K562 (cell line): Measurements from ENCODE around the gene MAPKAPK2. TPM values are rescaled to one million over a fixed set of nuclear protein-coding genes. Genes with fewer than 3 reads are reported as not detected.

ENCODE experiments used
- E2F1 ChIP-seq: sonication (generic); formaldehyde crosslinking; IDR thresholded peaks from 2 replicates; pipeline ENCODE4 v1.8.1; 2023; ENCODE audit warnings: mild to moderate bottlenecking, missing genetic modification reagents, moderate library complexity
- ELF1 ChIP-seq: fragments of 200-800 bp; sonication (Bioruptor generic); IDR thresholded peaks from 2 replicates; pipeline ENCODE4 v1.6.1; 2016; ENCODE audit warnings: missing genetic modification characterization, missing compliant biosample characterization
- HDAC2 ChIP-seq: fragments of 450-650 bp; IDR thresholded peaks from 2 replicates; pipeline ENCODE4 v1.6.1; 2016; ENCODE audit warnings: mild to moderate bottlenecking
- HNRNPLL ChIP-seq: fragments of 200-400 bp; formaldehyde crosslinking; IDR thresholded peaks from 2 replicates; pipeline ENCODE4 v1.6.1; 2017; ENCODE audit warnings: low read length, low read depth, mild to moderate bottlenecking; ENCODE audit not compliant: poor library complexity, severe bottlenecking
- KAT7 ChIP-seq: sonication (generic); formaldehyde crosslinking; IDR thresholded peaks from 2 replicates; pipeline ENCODE4 v1.8.0; 2022; ENCODE audit warnings: missing genetic modification reagents, mild to moderate bottlenecking, borderline replicate concordance
- KLF1 ChIP-seq: fragments of 450-650 bp; IDR thresholded peaks from 2 replicates; pipeline ENCODE4 v1.6.1; 2016; ENCODE audit warnings: missing genetic modification characterization, missing compliant biosample characterization
- LEF1 ChIP-seq: fragments of 450-650 bp; IDR thresholded peaks from 2 replicates; pipeline ENCODE4 v1.6.1; 2016; ENCODE audit warnings: mild to moderate bottlenecking
- MED1 ChIP-seq: sonication (generic); formaldehyde crosslinking; IDR thresholded peaks from 2 replicates; pipeline ENCODE4 v1.8.1; 2023; ENCODE audit warnings: missing genetic modification reagents, borderline replicate concordance
- MTA3 ChIP-seq: fragments of 450-650 bp; formaldehyde crosslinking; IDR thresholded peaks from 2 replicates; pipeline ENCODE4 v1.6.1; 2017; ENCODE audit warnings: mild to moderate bottlenecking, borderline replicate concordance
- NFRKB ChIP-seq: fragments of 450-650 bp; IDR thresholded peaks from 2 replicates; pipeline ENCODE4 v1.6.1; 2016; ENCODE audit warnings: low read depth
- NR2C2 ChIP-seq, 2 experiments: fragments of 200-800 bp in 1 of 2; sonication (Bioruptor generic) in 1 of 2; sonication (generic) in 1 of 2; formaldehyde crosslinking in 1 of 2; IDR thresholded peaks; 2 replicates each; pipeline versions ENCODE4 v1.6.1 to v1.8.0; 2016 to 2022; ENCODE audit warnings: mild to moderate bottlenecking in 1 of 2, missing compliant biosample characterization in 1 of 2, missing genetic modification characterization in 1 of 2, missing genetic modification reagents in 1 of 2
- PATZ1 ChIP-seq: fragments of 250-450 bp; sonication (Bioruptor Pico); IDR thresholded peaks from 2 replicates; pipeline ENCODE4 v1.5.0; 2020; ENCODE audit warnings: mild to moderate bottlenecking, borderline replicate concordance
- RFX1 ChIP-seq: fragments of 450-650 bp; IDR thresholded peaks from 2 replicates; pipeline ENCODE4 v1.6.1; 2016; ENCODE audit warnings: mild to moderate bottlenecking, moderate library complexity
- SIX5 ChIP-seq, 2 experiments: IDR thresholded peaks; 2 replicates each; pipeline ENCODE4 v1.6.1; 2011; ENCODE audit warnings: low read length in 2 of 2, borderline replicate concordance in 1 of 2, low read depth in 1 of 2, mild to moderate bottlenecking in 1 of 2, moderate library complexity in 1 of 2; ENCODE audit not compliant: insufficient read depth in 1 of 2
- SRSF3 ChIP-seq: fragments of 200-400 bp; formaldehyde crosslinking; IDR thresholded peaks from 2 replicates; pipeline ENCODE4 v1.6.1; 2016; ENCODE audit warnings: mild to moderate bottlenecking, low read length, moderate library complexity; ENCODE audit not compliant: insufficient read depth
- TFAM ChIP-seq: fragments of 250-450 bp; sonication (Bioruptor Pico); conservative IDR thresholded peaks from 2 replicates; pipeline ENCODE4 v1.5.0; 2021; ENCODE audit warnings: mild to moderate bottlenecking, moderate library complexity
- ZBTB49 ChIP-seq: sonication (generic); formaldehyde crosslinking; IDR thresholded peaks from 2 replicates; pipeline ENCODE4 v1.8.0; 2022; ENCODE audit warnings: missing genetic modification reagents, mild to moderate bottlenecking, borderline replicate concordance
- ZBTB7A ChIP-seq: IDR thresholded peaks from 2 replicates; pipeline ENCODE4 v1.6.1; 2011; ENCODE audit warnings: low read depth, mild to moderate bottlenecking, low read length, moderate library complexity, borderline replicate concordance; ENCODE audit not compliant: control insufficient read depth
- ZKSCAN3 ChIP-seq: fragments of 250-450 bp; sonication (Bioruptor Pico); IDR thresholded peaks from 2 replicates; pipeline ENCODE4 v1.4.0; 2020
- ZNF24 ChIP-seq: fragments of 450-650 bp; IDR thresholded peaks from 2 replicates; pipeline ENCODE4 v1.6.1; 2016
- ZNF347 ChIP-seq: fragments of 450-650 bp; formaldehyde crosslinking; IDR thresholded peaks from 2 replicates; pipeline ENCODE4 v1.4.0; 2020; ENCODE audit warnings: low read depth, mild to moderate bottlenecking, moderate library complexity
- ZNF668 ChIP-seq: fragments of 250-450 bp; sonication (Bioruptor Pico); IDR thresholded peaks from 2 replicates; pipeline ENCODE4 v1.8.0; 2022; ENCODE audit warnings: mild to moderate bottlenecking, inconsistent platforms
- ZNF696 ChIP-seq: fragments of 250-450 bp; sonication (Bioruptor Pico); conservative IDR thresholded peaks from 2 replicates; pipeline ENCODE4 v1.4.0; 2020; ENCODE audit warnings: mild to moderate bottlenecking, moderate library complexity
- polyA plus RNA-seq, 8 experiments: library from polyadenylated mRNA; depleted of rRNA in 4 of 8; stranded (reverse) in 5 of 8; unstranded in 3 of 8; fragments of >200 nt; fragmentation: Nextera tagmentation in 2 of 8; fragmentation: Illumina TruSeq in 1 of 8; extraction: Ambion mirVana in 2 of 8; extraction: Trizol in 1 of 8; gene quantifications; 2 replicates each; pipeline versions ENCODE4 v1.2.1 to v1.2.3, GENCODE V29; 2011 to 2014; ENCODE audit warnings: inconsistent platforms in 1 of 8, missing spikeins in 1 of 8
- total RNA-seq, 7 experiments: library from RNA; depleted of rRNA in 6 of 7; stranded (reverse); fragments of >200 nt in 6 of 7; fragmentation: Illumina TruSeq in 2 of 7; extraction: Trizol in 2 of 7; gene quantifications; 2 replicates each; pipeline versions ENCODE4 v1.2.1 to v1.2.3, GENCODE V29; 2011 to 2021; ENCODE audit warnings: low replicate concordance in 1 of 7

Gene MAPKAPK2
- total and polyA plus RNA-seq, 9 of the 15 experiments (the other 6 are each of a cell fraction or from before 2014, with no cell fraction given) = 0.63 to 94.2 (median 52.1) TPM

- TF ChIP-seq LEF1 = no peak; the same call in 1 of the 2 replicates
- no peak for TF ChIP-seq ZNF347 (CRISPR knock-in tag)
- no peak for TF ChIP-seq TFAM (CRISPR knock-in tag)
- peak; percentile 66 for TF ChIP-seq ZBTB7A
- TF ChIP-seq NR2C2 (CRISPR knock-in tag; IDR thresholded peaks at IDR 0.05) = no peak
- TF ChIP-seq NR2C2 (tag; IDR thresholded peaks at IDR 0.05) = no peak
- no peak for TF ChIP-seq ELF1 (tag)
- no peak for TF ChIP-seq KLF1 (tag)
- no peak for TF ChIP-seq ZNF696 (CRISPR knock-in tag)
- TF ChIP-seq NFRKB = no peak
- TF ChIP-seq MTA3 = no peak; the same call in 1 of the 2 replicates
- TF ChIP-seq MED1 = no peak
- TF ChIP-seq KAT7 = 0 out of 2 replicates have a peak, but pooled peaks have one; percentile 22
- no peak for TF ChIP-seq ZKSCAN3 (CRISPR knock-in tag)
- no peak for TF ChIP-seq ZBTB49 (CRISPR knock-in tag)
- no peak for TF ChIP-seq ZNF24
- no peak for TF ChIP-seq HDAC2
- TF ChIP-seq RFX1 = no peak
- no peak for TF ChIP-seq HNRNPLL
- no peak for TF ChIP-seq SRSF3
- TF ChIP-seq PATZ1 (CRISPR knock-in tag) = no peak
- TF ChIP-seq E2F1 (CRISPR knock-in tag) = 0 out of 2 replicates have a peak, but pooled peaks have one; percentile 35
- no peak; the same call in 1 of the 2 replicates for TF ChIP-seq ZNF668 (CRISPR knock-in tag)
- no peak for TF ChIP-seq SIX5 (IDR thresholded peaks at IDR 0.05; ENCODE audit: borderline replicate concordance in 1 of 2, insufficient read depth in 1 of 2, low read depth in 1 of 2, low read length in 2 of 2)
Observed at GRCh38 chr1:206658264-206658980, 26.3 kb upstream of the MAPKAPK2 start (continued).
